GM11168 (cell line): Measurements from ENCODE around the gene CEND1.

Source experiments
- in situ Hi-C: fragments of 300-500 bp; cut with MboI; formaldehyde crosslinking; loops from one replicate; pipeline ENCODE4 v1.12.0; 2022; ENCODE audit warnings: low sequenced_read_pairs; ENCODE audit not compliant: unreplicated experiment

The CEND1 gene

GRCh38 chr11:828506-829175, 38.8 kb upstream of the CEND1 start:
- in situ Hi-C loops = no loop called here

GRCh38 chr11:827897-828192, 38.0 kb upstream of the CEND1 start, which contains the start of gene CRACR2B:
CRACR2B (plus strand) TSS chr11:827919; CDS start chr11:828608, 689 bp downstream.
- in situ Hi-C loops = no loop called here

GRCh38 chr11:827146-827896, 37.4 kb upstream of the CEND1 start:
- in situ Hi-C loops = no loop called here

GRCh38 chr11:826836-827145, 36.9 kb upstream of the CEND1 start:
- in situ Hi-C loops = no loop called here

- in situ Hi-C loops = no loop called here
These were observed 36.3 kb upstream of the CEND1 start for GRCh38 chr11:826227-826621.

GRCh38 chr11:825366-826226, 35.7 kb upstream of the CEND1 start:
- in situ Hi-C loops = no loop called here

- in situ Hi-C loops = no loop called here
These were observed 35.1 kb upstream of the CEND1 start for GRCh38 chr11:824942-825341.

- in situ Hi-C loops = no loop called here
These were observed 34.5 kb upstream of the CEND1 start for GRCh38 chr11:824292-824880.

GRCh38 chr11:823441-824291, 33.8 kb upstream of the CEND1 start:
- in situ Hi-C loops = no loop called here

- in situ Hi-C loops = no loop called here
These were observed 31.9 kb upstream of the CEND1 start for GRCh38 chr11:821512-822371.

GRCh38 chr11:820655-821511, 31.0 kb upstream of the CEND1 start:
- in situ Hi-C loops = no loop called here

- in situ Hi-C loops = no loop called here
These were observed 30.2 kb upstream of the CEND1 start for GRCh38 chr11:819943-820649.

GRCh38 chr11:819129-819931, 29.4 kb upstream of the CEND1 start:
- in situ Hi-C loops = no loop called here

- in situ Hi-C loops = no loop called here
These were observed 28.7 kb upstream of the CEND1 start, which contains the start of gene PNPLA2 for GRCh38 chr11:818396-819128. PNPLA2 (plus strand) TSS chr11:818914; CDS start chr11:819719, 805 bp downstream.

- in situ Hi-C loops = no loop called here
These were observed 26.5 kb upstream of the CEND1 start for GRCh38 chr11:816433-816779.
